B cell (primary cell): Measurements from ENCODE around the gene RBM28. TPM values are rescaled to one million over a fixed set of nuclear protein-coding genes. Genes with fewer than 3 reads are reported as not detected.
A peak's percentile ranks its signal among the peaks of the same experiment; 100 is the strongest.

Experiments
- ATAC-seq: fragments of 200-7000 bp; cut with Tn5 transposase; one replicate; pipeline ENCODE4 v1.10.0; 2021; ENCODE audit warnings: low read depth, mild to moderate bottlenecking, moderate number of reproducible peaks, moderate library complexity
- CTCF ChIA-PET: fragments of 350-600 bp; sonication (Branson Sonifier 250); formaldehyde crosslinking; loops from one replicate; lab custom pipeline; 2021; ENCODE audit warnings: antibody characterized with exemption, inconsistent platforms; lab: Charles Lee
- POLR2A ChIA-PET: fragments of 350-600 bp; sonication (Branson Sonifier 250); formaldehyde crosslinking; loops from one replicate; lab custom pipeline; 2021; ENCODE audit warnings: antibody characterized with exemption; lab: Charles Lee
- DNase-seq: peaks from one replicate; pipeline ENCODE4 v3.0.0; 2013
- H2AFZ ChIP-seq: 2 replicates; pipeline ENCODE4 v1.6.1; 2012; ENCODE audit warnings: mild to moderate bottlenecking, low read depth, low read length; ENCODE audit not compliant: insufficient read depth, poor library complexity, severe bottlenecking
- H3K27ac ChIP-seq, 2 donors: 1 replicate in 1 of 2; 2 replicates in 1 of 2; pipeline ENCODE4 v1.5.1; 2012 to 2013; ENCODE audit warnings: low read length in 2 of 2, mild to moderate bottlenecking in 2 of 2, moderate library complexity in 1 of 2
- H3K27me3 ChIP-seq, 4 experiments: fragments of 200-600 bp in 1 of 4; sonication (generic) in 1 of 4; replicated peaks in 1 of 4; 1 replicate in 2 of 4; 2 replicates in 2 of 4; pipeline versions ENCODE4 v1.6.1 to v1.7.0; 2013 to 2016; ENCODE audit warnings: low read length in 3 of 4, mild to moderate bottlenecking in 2 of 4, mixed read lengths in 1 of 4, moderate library complexity in 1 of 4; ENCODE audit not compliant: insufficient read depth in 4 of 4, control insufficient read depth in 3 of 4; ENCODE audit errors: control extremely low read depth in 1 of 4
- H3K36me3 ChIP-seq, 2 experiments: replicated peaks in 1 of 2; 1 replicate in 1 of 2; 2 replicates in 1 of 2; pipeline versions ENCODE4 v1.6.1 to v1.7.1; 2013; ENCODE audit warnings: low read length in 1 of 2; ENCODE audit not compliant: insufficient read depth in 2 of 2, control insufficient read depth in 1 of 2; ENCODE audit errors: control extremely low read depth in 1 of 2, extremely low read depth in 1 of 2
- H3K4me1 ChIP-seq, 2 donors: fragments of 200-600 bp in 1 of 2; sonication (generic) in 1 of 2; 1 replicate in 1 of 2; 2 replicates in 1 of 2; pipeline versions ENCODE4 v1.5.1 to v1.6.1; 2013 to 2017; ENCODE audit warnings: low read length in 2 of 2; ENCODE audit not compliant: control insufficient read depth in 2 of 2, insufficient read depth in 2 of 2
- H3K4me2 ChIP-seq: replicated peaks from 2 replicates; pipeline ENCODE3; 2012; ENCODE audit warnings: mild to moderate bottlenecking, low read depth, low read length; ENCODE audit not compliant: poor library complexity, severe bottlenecking
- H3K4me3 ChIP-seq, 5 experiments: fragments of 200-600 bp in 1 of 5; sonication (generic) in 1 of 5; 1 replicate in 3 of 5; 2 replicates in 2 of 5; pipeline versions ENCODE4 v1.5.1 to v1.7.0; 2011 to 2016; ENCODE audit warnings: low read length in 4 of 5, mild to moderate bottlenecking in 4 of 5, low read depth in 2 of 5, control low read depth in 1 of 5, moderate library complexity in 1 of 5; ENCODE audit not compliant: insufficient read depth in 1 of 5; ENCODE audit errors: control extremely low read depth in 1 of 5, extremely low read depth in 1 of 5
- H3K79me2 ChIP-seq: fragments of 200-600 bp; sonication (generic); one replicate; pipeline ENCODE4 v1.6.0; 2016; ENCODE audit warnings: low read length; ENCODE audit not compliant: control insufficient read depth, insufficient read depth
- H3K9ac ChIP-seq: fragments of 200-600 bp; sonication (generic); 2 replicates; pipeline ENCODE4 v1.6.1; 2017; ENCODE audit warnings: mild to moderate bottlenecking, low read length, moderate library complexity
- H3K9me3 ChIP-seq, 3 donors: one replicate each; pipeline versions ENCODE4 v1.6.1 to v1.7.1; 2013; ENCODE audit warnings: low read length in 2 of 3; ENCODE audit not compliant: control insufficient read depth in 2 of 3, insufficient read depth in 1 of 3; ENCODE audit errors: control extremely low read depth in 1 of 3
- H4K20me1 ChIP-seq: 2 replicates; pipeline ENCODE4 v1.6.0; 2012; ENCODE audit warnings: mild to moderate bottlenecking, low read length; ENCODE audit not compliant: insufficient read depth, control insufficient read depth, poor library complexity, severe bottlenecking
- H3K27ac Mint-ChIP-seq: one replicate; pipeline ENCODE4 v1.8.0; 2021; ENCODE audit warnings: mixed read lengths
- H3K27me3 Mint-ChIP-seq: one replicate; pipeline ENCODE4 v1.8.0; 2021; ENCODE audit warnings: mixed read lengths
- H3K4me1 Mint-ChIP-seq: one replicate; pipeline ENCODE4 v1.8.0; 2021; ENCODE audit warnings: mixed read lengths
- H3K4me3 Mint-ChIP-seq: one replicate; pipeline ENCODE4 v1.8.0; 2021; ENCODE audit warnings: mixed read lengths
- H3K9me3 Mint-ChIP-seq: one replicate; pipeline ENCODE4 v1.8.0; 2022; ENCODE audit warnings: mixed read lengths; ENCODE audit not compliant: insufficient read depth
- EZH2 ChIP-seq: IDR thresholded peaks from 2 replicates; pipeline ENCODE4 v1.6.1; 2012; ENCODE audit warnings: borderline replicate concordance, low read depth, mild to moderate bottlenecking, moderate library complexity, low read length; ENCODE audit not compliant: insufficient read depth, poor library complexity, severe bottlenecking
- WGBS: methylation state at CpG from one replicate; pipeline ENCODE4 v1.1.5; 2013; ENCODE audit warnings: missing lambda C conversion rate; ENCODE audit not compliant: insufficient coverage; 5-methylcytosine and 5-hydroxymethylcytosine counted together
- intact Hi-C: fragments of 100-400 bp; cut with micrococcal nuclease; formaldehyde crosslinking; loops from one replicate; pipeline ENCODE4 v1.10.0; 2022
- polyA plus RNA-seq: library from polyadenylated mRNA; depleted of rRNA; stranded (reverse); fragments of >200 nt; gene quantifications from 2 replicates; pipeline ENCODE4 v1.2.3, GENCODE V29; 2012
- total RNA-seq, 2 donors: library from RNA; stranded (reverse); fragments of 120-200 nt in 1 of 2; gene quantifications; 1 replicate in 1 of 2; 2 replicates in 1 of 2; pipeline versions ENCODE4 v1.2.3 to v1.2.4, GENCODE V29; 2013 to 2022
- TF ChIP-seq, protein P1 (sequence below): fragments of 200-600 bp; IDR thresholded peaks from one replicate; pipeline ENCODE4 v1.8.0; 2022; ENCODE audit warnings: antibody characterized with exemption, mild to moderate bottlenecking

RBM28 gene
- total and polyA plus RNA-seq, 2 donors (not counting 1 experiment from before 2014, with no cell fraction given), result 10.7 to 46.2 TPM

DNA sequence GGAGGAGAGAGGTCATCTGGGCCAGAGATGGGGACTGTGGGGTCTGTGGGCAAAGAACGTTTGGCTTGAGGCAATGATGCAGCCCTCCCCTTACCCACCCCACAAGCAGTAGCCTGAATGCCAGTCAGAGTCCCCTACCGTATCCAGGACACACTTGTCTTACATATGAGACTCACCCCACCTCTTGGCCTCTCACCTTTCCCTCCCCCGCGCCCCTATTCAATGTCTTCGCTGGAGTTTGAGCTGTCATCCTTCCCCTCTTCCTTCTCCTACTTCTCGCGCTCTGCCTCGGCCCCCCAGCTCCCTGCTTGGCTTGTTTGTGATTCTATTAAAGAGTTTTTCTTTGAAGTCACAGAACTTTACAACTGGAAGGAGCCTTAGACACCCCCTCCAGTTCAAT lies 8.9 kb upstream of the RBM28 start:
- no peak for TF ChIP-seq EZH2
- TF ChIP-seq, protein P1, sequence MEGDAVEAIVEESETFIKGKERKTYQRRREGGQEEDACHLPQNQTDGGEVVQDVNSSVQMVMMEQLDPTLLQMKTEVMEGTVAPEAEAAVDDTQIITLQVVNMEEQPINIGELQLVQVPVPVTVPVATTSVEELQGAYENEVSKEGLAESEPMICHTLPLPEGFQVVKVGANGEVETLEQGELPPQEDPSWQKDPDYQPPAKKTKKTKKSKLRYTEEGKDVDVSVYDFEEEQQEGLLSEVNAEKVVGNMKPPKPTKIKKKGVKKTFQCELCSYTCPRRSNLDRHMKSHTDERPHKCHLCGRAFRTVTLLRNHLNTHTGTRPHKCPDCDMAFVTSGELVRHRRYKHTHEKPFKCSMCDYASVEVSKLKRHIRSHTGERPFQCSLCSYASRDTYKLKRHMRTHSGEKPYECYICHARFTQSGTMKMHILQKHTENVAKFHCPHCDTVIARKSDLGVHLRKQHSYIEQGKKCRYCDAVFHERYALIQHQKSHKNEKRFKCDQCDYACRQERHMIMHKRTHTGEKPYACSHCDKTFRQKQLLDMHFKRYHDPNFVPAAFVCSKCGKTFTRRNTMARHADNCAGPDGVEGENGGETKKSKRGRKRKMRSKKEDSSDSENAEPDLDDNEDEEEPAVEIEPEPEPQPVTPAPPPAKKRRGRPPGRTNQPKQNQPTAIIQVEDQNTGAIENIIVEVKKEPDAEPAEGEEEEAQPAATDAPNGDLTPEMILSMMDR, result no peak
- peaks cover 0 to 5% (median 0%) of the 10 kb centered on the region in 3 donors for H3K9me3 ChIP-seq
- H3K9ac ChIP-seq, result no peak overlapping the region
- ChIA-PET POLR2A (no interaction called here), CTCF (interaction anchor here (1.0 to 1.4 kb wide), 2 partner anchors 8 to 9 kb away, joined by 3 to 4 read pairs; partner anchors contain the start of gene RBM28)
- no peaks in the 10 kb centered on the region for H3K9me3 Mint-ChIP-seq
- no peaks in the 10 kb centered on the region for H3K79me2 ChIP-seq
- no peaks in the 10 kb centered on the region for H3K36me3 ChIP-seq
- WGBS, result 76% methylated on average over 4 of the region's 8 CpGs
- H2AFZ ChIP-seq, result no peak overlapping the region
- peaks cover 51% of the 10 kb centered on the region for H3K27me3 Mint-ChIP-seq
- peaks cover 0 to 2% of the 10 kb centered on the region in 2 donors for H3K4me1 ChIP-seq
- H3K4me2 ChIP-seq, result peak overlapping the region; percentile 73
- H3K27ac ChIP-seq, result no peak overlapping the region
- H3K27me3 ChIP-seq, result peaks cover 0 to 44% (median 15%) of the 10 kb centered on the region in 4 experiments
- DNase-seq (no peak), ATAC-seq (no peak)
- intact Hi-C loops, result no loop called here
- no peaks in the 10 kb centered on the region for H4K20me1 ChIP-seq
- H3K4me1 Mint-ChIP-seq, result peaks cover 5% of the 10 kb centered on the region
- no peak overlapping the region for H3K4me3 ChIP-seq
- H3K27ac Mint-ChIP-seq, result no peak overlapping the region
- H3K4me3 Mint-ChIP-seq, result peak overlapping the region; percentile 67

DNA sequence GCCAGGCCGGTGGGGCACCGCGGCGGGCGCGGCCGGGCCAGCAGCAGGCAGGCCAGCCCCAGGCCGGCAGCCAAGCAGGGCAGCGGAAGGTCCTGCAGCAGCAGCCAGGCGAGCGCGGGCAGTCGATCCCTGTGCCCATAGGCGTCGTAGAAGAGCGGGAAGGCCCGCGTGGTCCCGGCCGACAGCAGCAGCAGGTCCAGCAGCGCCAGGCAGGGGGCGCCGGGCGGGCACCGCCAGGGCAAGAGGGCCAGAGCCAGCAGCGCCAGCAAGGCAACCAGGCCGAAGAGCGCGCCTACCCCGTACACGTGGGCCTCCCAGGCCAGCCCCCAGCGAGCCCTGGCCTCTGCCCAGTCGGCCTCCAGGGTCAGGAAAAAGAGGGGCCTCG lies 8.4 kb upstream of the RBM28 start:
- Histone ChIP-seq H3K79me2 (no peaks in the 10 kb centered on the region), H4K20me1 (no peaks in the 10 kb centered on the region), H3K4me1 (peaks cover 0 to 2% of the 10 kb centered on the region in 2 donors), H3K4me3 (peak overlapping the region in 2 of 5 experiments; percentile 5 to 24), H3K27ac (no peak overlapping the region), H3K4me2 (peak overlapping the region; percentile 73), H2AFZ (peak overlapping the region; percentile 71), H3K9me3 (peaks cover 0 to 5% (median 0%) of the 10 kb centered on the region in 3 donors), H3K27me3 (peaks cover 0 to 48% (median 15%) of the 10 kb centered on the region in 4 experiments), H3K36me3 (no peaks in the 10 kb centered on the region), H3K9ac (no peak overlapping the region)
- ChIA-PET CTCF (interaction anchor here (1.5 kb wide), 1 partner anchor 37 kb away, joined by 3 read pairs; no protein-coding TSS in a partner anchor), POLR2A (no interaction called here)
- no peak for TF ChIP-seq EZH2
- TF ChIP-seq, protein P1, result no peak
- intact Hi-C loops, result no loop called here
- WGBS, result 20% methylated on average over 34 of the region's 34 CpGs
- DNase-seq (peak; percentile 47), ATAC-seq (peak; percentile 42)
- Mint-ChIP-seq H3K4me3 (no peak overlapping the region), H3K9me3 (no peaks in the 10 kb centered on the region), H3K4me1 (peaks cover 5% of the 10 kb centered on the region), H3K27me3 (peaks cover 53% of the 10 kb centered on the region), H3K27ac (no peak overlapping the region)
